AG08396 (cell line): ENCODE measurements around the gene CCDC88C.
"Not testable (repeated sequence)": the region's sequence is repeated elsewhere in the genome, so short reads cannot be mapped to it uniquely, and the experiment has no call there.

Experiments used
- DNase-seq: peaks from one replicate; pipeline ENCODE4 v3.0.0; 2012; ENCODE audit warnings: low spot score, mixed read lengths

The CCDC88C gene, protein sequence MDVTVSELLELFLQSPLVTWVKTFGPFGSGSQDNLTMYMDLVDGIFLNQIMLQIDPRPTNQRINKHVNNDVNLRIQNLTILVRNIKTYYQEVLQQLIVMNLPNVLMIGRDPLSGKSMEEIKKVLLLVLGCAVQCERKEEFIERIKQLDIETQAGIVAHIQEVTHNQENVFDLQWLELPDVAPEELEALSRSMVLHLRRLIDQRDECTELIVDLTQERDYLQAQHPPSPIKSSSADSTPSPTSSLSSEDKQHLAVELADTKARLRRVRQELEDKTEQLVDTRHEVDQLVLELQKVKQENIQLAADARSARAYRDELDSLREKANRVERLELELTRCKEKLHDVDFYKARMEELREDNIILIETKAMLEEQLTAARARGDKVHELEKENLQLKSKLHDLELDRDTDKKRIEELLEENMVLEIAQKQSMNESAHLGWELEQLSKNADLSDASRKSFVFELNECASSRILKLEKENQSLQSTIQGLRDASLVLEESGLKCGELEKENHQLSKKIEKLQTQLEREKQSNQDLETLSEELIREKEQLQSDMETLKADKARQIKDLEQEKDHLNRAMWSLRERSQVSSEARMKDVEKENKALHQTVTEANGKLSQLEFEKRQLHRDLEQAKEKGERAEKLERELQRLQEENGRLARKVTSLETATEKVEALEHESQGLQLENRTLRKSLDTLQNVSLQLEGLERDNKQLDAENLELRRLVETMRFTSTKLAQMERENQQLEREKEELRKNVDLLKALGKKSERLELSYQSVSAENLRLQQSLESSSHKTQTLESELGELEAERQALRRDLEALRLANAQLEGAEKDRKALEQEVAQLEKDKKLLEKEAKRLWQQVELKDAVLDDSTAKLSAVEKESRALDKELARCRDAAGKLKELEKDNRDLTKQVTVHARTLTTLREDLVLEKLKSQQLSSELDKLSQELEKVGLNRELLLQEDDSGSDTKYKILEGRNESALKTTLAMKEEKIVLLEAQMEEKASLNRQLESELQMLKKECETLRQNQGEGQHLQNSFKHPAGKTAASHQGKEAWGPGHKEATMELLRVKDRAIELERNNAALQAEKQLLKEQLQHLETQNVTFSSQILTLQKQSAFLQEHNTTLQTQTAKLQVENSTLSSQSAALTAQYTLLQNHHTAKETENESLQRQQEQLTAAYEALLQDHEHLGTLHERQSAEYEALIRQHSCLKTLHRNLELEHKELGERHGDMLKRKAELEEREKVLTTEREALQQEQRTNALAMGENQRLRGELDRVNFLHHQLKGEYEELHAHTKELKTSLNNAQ (N-terminal part only)

DNA sequence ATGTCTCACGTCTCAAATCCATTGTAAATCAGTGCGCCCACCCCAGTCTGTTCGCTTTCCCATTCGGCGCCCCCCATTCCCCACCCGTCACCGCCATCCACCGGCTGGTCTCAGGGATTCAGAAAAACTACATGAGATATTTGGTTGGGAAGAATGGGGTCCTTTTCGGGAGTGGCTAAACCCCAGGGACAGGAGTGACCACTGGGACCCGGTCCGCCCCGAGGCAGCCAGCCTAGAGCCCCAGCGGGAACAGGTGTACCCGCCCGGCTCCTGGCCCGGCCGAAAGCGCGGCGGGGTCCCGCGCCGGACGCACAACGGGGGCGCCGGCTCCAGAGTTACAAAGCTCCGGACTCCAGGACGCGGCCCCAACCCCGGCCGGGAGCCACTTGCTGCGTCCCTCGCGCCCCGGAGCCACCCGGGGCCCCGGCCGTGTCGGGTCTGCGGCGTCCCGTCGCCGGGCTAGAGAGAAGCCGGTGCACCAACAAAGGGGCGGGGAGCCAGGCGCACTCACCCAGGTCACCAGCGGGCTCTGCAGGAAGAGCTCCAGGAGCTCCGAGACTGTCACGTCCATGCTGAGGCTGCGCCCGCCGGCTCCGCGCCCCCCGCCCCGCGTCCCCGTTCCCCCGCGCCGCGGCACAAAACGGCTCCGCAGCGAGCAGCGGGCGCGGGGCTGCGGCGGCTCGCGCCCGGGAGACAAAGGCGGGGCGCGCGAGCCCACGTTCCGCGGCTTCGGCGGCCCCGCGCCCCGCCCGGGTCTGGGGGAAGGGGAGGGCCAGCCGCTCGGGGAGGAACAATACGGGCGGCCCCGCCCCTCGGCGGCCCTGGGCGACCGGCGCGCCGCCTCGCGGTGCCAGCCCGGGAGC, at the start of gene CCDC88C:
Gene CCDC88C (minus strand): TSS at position 701 of the 863 bp plus-strand sequence. CDS start 130 bp downstream, at position 571.
- DNase-seq, result peak; percentile 55

DNA sequence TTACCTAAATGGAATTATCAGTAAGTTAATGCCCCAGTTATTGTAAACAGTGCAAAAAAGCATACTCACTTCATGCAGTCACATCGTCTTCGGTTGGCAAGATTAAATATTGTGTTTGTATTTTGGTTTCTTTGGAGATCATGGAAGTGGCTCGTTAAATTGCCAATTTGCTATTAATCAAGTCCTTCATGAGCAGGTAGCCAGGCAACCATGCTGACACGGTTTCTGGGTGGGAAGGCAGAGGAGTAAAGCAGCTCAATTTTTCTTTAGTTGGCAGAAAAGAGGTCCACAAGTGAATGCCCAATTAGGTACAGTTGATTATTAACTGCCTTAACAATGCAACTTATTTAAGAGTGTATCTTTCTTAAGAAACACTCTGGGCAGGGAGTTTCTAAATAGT, 48.6 kb upstream of the CCDC88C start:
- no peak for DNase-seq

DNA sequence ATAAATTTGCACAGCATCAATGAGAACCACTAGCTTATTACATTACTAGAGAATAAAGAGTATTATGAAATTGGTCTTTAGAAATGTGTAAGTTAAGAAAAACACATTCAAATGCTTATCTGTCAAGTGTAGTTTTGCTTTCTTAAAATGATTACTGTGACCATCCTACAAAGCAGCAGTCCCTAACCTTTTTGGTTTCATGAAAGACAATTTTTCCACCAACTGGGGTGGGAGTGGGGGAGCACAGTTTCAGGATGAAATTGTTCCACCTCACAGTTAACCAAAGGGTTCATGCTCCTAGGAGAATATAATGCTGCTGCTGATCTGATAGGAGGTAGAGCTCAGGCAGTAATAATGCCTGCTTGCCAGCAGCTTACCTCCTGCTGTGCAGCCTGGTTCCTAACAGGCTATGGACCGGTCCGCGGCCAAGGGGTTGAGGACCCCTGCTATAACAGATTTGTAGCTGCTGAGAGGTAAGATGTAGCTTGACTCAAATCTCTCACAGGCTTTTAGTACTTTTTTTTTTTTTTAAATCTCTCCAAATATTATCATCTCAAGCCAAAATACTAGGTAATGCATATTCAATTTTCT, 47.1 kb upstream of the CCDC88C start:
- no peak for DNase-seq

DNA sequence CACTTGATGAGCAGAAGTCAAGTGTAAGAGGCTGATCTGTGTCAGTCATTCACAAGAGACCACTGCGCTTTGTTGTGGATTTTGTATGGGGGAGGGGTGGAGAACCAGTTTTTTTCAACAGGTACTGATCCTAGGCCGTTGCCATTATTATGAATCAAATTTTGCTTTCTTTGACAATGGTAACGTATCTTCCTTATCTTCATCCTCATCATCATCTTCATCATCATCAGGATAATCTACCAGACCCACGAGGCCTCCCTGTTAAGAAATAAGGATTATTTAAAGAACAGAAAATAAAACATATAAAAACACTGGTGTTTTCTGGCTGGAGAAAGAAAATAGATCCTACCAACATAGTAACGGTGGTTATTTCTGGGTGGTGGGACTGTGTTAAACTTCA, 41.0 kb upstream of the CCDC88C start:
- no peak for DNase-seq

DNA sequence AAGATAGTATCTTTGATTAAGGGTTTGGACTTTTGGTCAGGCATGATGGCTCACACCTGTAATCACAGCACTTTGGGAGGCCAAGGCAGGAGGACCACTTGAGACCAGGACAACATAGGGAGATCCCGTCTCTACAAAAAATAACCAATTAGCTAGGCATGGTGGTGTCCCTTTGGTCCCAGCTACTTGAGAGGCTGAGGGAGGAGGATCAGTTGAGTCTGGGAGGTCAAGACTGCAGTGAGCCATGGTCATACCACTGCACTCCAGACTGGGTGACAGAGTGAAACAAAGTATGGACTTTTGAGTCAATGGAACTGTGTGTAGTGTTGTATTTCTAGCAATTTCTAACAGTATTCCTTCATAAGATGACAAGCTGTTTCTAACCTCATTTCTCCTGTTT, 38.7 kb upstream of the CCDC88C start:
- no peak for DNase-seq

DNA sequence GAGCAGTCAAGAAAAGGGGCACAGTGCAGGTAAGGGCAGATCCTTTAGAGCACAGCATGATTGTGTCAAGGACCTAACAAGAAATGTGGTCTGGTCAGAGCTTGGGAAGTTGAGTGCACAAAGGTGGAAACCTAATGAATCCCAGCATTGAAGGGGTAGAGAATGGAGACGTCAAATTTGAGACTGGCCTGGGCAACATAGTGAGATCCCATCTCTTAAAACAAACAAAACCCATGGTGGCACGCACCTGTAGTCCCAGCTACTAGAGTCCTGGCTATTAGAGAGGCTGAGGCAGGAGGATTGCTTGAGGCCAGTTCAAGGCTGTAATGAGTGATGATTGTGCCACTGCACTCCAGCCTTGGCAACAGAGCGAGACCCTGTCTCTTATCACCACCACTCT, 37.0 kb upstream of the CCDC88C start:
- no peak for DNase-seq

DNA sequence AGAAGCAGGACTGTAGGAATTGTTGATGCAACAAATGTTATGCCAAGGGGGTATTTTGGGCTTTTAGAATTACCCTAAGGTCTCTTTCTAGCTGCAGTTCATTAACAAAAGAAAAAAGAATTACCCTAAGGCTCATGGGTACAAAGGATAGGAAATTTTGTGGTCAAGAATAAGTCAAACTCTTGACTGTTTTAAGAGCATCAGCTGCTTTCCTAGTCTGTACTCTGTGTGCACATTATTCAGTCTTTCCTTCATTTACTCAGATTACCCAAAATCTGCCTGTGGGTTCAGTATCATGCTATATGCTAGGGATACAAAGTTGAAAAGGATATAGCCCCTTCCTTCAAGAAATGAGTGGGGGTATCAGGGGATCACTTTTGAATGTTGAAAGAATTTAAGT, 36.5 kb upstream of the CCDC88C start:
- DNase-seq, result no peak

DNA sequence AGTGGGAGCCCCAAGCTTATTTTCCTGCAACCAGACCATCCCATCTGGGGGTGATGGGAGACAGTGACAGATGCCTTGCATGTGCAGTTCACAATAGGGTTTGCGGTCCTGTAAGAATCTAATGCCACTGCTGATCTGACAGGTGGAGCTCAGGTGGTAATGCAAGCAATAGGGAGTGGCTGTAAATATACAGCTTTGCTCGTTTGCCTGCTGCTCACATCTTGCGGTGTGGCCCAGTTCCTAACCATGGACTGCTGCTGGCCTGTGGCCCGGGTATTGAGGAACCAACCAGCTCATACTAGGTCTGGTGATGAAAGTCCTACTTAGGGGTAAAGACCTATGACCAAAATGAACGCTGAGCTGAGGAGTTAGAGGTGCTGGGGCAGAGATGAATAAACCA, 36.1 kb upstream of the CCDC88C start:
- no peak for DNase-seq

DNA sequence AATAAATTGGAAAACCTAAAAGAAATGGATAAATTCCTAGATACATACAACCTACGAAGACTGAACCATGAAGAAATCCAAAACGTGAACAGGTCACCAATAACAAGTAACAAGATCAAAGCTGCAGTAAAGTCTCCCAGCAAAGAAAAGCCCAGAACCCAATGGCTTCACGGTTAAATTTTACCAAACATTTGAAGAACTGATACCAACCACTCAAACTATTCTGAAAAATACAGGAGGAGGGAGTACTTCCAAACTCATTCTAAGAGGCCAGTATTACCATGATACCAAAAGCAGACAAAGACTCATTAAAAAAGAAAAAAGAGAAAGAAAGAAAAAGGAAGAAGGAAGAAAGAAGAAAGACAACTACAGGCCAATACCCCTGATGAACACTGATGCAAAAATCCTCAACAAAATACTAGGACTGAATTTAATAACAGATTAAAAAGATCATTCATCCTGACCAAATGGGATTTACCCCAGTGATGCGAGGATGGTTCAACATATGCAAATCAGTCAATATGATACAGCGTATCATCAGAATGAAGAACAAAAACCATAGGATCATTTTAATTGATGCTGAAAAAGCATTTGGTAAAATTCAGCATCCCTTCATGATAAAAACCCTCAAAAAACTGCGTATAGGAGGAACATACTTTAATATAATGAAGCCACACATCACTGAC, 26.9 kb upstream of the CCDC88C start:
- no peak for DNase-seq

DNA sequence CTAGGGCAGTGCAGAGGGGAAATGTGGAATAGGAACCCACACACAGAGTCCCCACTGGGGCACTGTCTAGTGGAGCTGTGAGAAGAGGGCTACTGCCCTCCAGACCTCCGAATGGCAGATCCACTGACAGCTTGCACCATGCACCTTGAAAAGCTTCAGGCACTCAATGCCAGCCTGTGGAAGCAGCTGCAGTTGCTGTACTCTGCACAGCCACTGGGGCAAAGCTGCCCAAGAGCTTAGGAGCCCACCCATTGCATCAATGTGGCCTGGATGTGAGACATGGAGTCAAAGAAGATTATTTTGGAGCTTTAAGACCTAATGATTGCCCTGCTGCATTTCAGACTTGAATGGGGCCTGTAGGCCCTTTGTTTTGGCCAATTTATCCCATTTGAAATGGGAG, 21.7 kb upstream of the CCDC88C start:
- DNase-seq, result no peak

DNA sequence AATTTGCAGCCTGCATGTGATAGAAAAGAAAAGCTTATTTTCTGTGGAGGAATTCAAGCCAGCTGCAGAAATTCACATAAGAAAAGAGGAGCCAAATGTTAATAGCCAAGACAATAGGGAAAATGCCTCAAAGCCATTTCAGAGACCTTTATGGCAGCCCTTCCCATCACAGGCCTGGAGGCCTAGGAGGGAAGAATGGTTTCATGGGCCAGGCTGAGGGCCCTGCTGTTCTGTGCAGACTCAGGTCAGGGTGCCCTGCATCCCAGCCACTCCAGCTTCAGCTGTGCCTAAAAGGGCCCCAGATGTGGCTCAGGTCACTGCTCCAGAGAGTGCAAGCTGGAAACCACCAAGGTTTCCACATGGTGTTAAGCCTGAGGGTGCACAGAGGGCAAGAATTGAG, 21.2 kb upstream of the CCDC88C start:
- no peak for DNase-seq

DNA sequence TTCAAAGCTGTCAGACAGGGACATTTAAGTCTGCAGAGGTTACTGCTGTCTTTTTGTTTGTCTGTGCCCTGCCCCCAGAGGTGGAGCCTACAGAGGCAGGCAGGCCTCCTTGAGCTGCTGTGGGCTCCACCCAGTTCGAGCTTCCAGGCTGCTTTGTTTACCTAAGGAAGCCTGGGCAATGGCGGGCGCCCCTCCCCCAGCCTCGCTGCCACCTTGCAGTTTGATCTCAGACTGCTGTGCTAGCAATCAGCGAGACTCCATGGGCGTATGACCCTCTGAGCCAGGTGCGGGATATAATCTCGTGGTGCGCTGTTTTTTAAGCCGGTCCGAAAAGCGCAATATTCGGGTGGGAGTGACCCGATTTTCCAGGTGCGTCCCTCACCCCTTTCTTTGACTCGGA, 18.6 kb upstream of the CCDC88C start:
- not testable (repeated sequence) for DNase-seq

DNA sequence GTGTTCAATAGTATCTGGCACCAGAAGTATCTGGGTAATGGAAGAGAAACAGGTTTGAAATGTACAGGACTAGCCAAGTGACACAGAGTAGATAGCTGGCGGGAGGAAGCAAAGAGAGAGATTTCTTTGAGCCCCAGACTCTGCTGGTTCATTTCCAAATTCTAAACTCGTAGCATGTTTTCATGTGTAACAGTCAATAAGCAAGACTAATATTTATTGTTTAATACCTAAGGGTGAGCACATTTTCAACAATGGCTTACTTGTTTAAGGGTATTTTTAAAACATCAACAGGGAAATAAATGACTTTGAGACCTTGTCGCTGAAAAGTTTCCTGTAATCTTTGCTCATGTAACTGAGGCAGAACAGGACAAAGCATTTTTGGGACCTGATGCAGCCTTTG, 11.8 kb upstream of the CCDC88C start:
- no peak for DNase-seq

DNA sequence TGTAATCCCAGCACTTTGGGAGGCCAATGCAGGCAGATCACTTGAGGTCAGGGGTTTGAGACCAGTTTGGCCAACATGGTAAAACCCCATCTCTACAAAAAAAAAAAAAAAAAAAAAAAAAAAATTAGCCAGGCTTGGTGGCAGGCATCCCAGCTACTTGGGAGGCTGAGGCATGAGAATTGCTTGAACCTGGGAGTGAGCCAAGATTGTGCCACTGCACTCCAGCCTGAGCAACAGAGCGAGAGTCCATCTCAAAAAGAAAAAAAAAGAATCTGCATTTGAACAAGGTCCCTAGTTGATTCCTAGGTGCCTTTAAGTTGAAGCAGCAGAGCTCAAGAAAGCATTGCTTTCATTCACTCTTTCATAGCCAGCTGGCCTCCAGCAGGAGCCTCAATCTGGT, 11.3 kb upstream of the CCDC88C start:
- not testable (repeated sequence) for DNase-seq

DNA sequence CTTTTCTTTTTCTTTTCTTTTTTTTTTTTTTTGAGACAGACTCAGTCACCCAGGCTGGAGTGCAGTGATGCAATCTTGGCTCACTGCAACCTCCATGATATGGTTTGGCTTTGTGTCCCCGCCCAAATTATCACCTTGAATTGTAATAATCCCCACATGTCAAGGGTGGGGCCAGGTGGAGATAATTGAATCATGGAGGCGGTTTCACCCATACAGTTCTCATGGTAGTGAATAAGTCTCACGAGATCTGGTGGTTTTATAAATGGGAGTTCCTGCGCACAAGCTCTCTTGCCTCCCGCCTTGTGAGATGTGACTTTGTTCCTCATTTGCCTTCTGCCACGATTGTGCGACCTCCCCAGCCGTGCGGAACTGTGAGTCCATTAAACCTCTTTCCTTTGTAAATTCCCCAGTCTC, 7.9 kb upstream of the CCDC88C start:
- not testable (repeated sequence) for DNase-seq

DNA sequence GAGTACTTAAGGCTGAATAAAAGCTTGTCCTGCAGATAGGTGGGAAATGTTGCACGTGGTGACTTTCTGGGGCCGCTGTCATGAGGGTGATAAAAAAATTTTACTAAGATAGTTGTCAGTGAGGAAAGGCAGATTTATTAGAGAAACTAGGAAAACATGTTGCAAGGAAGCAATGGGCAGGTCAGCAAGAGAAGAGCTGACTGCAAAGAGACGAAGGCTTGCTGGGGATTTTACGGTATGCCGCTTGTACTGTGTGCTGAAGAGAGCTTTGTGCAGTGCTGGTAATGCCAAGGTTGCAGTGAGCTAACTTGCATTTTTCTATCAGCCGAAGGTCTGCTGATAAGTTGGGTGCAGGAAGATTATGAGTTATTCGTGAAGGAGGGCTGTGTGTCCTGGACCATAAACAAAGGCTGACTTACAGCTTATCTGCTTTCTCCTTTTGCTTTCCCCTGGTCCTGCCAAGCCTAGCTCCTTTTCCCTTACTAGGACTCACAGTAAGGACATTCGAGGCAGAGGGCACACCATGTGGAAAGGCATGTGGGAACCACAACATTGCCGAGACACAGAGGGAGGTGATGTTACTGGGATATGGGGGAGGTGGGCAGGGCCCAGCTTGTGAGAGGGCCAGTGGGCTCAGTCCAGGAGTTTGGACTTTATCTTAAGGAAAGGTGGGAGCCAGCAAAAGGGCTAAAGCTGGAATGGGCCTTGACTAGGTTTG, 7.4 kb upstream of the CCDC88C start:
- DNase-seq, result no peak

DNA sequence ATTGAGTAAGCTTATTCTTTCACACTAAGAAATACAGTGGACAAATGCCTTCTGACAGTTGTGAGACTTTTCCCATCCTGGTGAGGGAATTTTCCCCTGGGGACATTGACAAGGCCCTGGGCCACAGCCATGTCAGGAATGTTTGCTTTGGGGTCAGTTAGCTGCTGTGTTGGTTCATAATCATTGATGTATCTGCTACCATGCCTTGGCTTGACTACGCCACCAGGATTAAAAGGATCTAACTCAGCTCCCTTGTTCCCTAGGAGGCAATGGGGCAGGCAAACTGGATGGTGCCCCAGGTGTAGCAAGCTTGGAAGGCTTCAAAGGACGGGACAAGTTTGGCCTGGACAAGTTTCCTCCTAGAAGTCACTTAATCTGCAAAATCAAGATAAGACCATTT, 3.1 kb upstream of the CCDC88C start:
- DNase-seq, result no peak

DNA sequence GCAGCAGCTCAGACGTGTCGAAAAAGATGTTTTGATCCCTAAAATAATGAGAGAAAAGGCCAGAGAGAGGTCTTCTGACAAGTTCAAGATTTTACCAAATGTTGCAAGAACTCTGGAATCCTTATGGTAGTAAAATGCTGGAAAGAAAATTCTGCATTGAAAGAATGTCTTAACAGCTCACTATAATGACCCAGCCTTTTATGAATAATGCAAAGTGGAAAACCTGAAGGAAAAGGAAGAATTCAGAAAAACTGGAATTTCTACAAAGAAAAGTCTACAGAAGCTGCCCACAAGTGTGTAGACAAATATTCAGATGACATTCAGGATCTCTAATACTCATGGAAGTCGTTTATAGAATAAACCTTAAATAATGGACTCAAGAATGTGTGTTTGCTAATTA, 1.8 kb upstream of the CCDC88C start:
- no peak for DNase-seq

DNA sequence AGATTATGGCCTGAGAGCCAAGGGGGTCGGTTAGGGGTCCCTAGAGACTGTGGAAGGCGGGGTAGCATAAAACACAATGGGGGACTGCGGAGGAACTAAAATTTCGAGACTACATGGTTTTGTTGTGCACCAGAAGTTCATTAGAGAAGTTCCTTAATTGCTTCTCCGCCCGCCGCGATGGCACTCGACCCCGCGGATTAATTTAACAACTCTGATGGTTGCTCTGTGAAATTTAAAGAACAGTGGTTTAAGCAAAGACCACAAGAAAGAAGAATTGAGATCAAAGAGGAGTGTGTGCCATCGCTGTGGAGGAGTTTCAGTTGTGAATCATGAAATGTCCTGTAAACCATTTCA, 1.4 kb upstream of the CCDC88C start:
- DNase-seq, result no peak
